HepG2 (cell line): ENCODE data around the gene MTMR10. TPM values are rescaled to one million over a fixed set of nuclear protein-coding genes. Genes with fewer than 3 reads are reported as not detected.
A peak's percentile ranks its signal among the peaks of the same experiment; 100 is the strongest.

ENCODE experiments used
- ATAC-seq: fragments of 200-7000 bp; cut with Tn5 transposase; 3 replicates; pipeline ENCODE4 v1.9.1; 2020; ENCODE audit warnings: mild to moderate bottlenecking, moderate library complexity
- BruUV-seq: library from RNA; stranded (reverse); fragments of 400-500 nt; replicated peaks from 2 replicates; lab custom pipeline; 2021; lab: Mats Ljungman, UMichigan
- CTCF ChIA-PET: fragments of 300-600 bp; formaldehyde crosslinking; extraction: SDS; loops from one replicate; lab custom pipeline; 2021; ENCODE audit warnings: low total read pairs, inconsistent platforms, low intra/inter-chr PET ratio; lab: Yijun Ruan, JAX
- POLR2A ChIA-PET: fragments of 350-600 bp; sonication (Branson Sonifier 250); formaldehyde crosslinking; loops from one replicate; lab custom pipeline; 2020; ENCODE audit warnings: antibody characterized with exemption, inconsistent platforms; lab: Yijun Ruan, JAX
- DNase-seq: peaks from one replicate; pipeline ENCODE4 v3.0.0-alpha.2; 2015; ENCODE audit warnings: low spot score
- FAIRE-seq: peaks from 3 replicates; lab custom pipeline; 2011; peaks lifted over from hg19 to GRCh38; lab: Jason Lieb, UNC
- H2AFZ ChIP-seq: one replicate; pipeline ENCODE4 v1.6.1; 2011; ENCODE audit warnings: low read length, inconsistent platforms
- H3K27ac ChIP-seq: fragments of 300-600 bp; 3 replicates; pipeline ENCODE4 v1.8.0; 2011; ENCODE audit warnings: mixed run types, mild to moderate bottlenecking, mixed read lengths, low read length, inconsistent platforms; ENCODE audit not compliant: insufficient read depth; ENCODE audit errors: extremely low read length
- H3K27me3 ChIP-seq, 2 experiments: fragments of 200-600 bp in 1 of 2; 2 replicates in 1 of 2; 3 replicates in 1 of 2; pipeline versions ENCODE4 v1.6.0 to v1.8.0; 2011; ENCODE audit warnings: low read length in 2 of 2, mild to moderate bottlenecking in 2 of 2, moderate library complexity in 2 of 2, inconsistent platforms in 1 of 2; ENCODE audit not compliant: insufficient read depth in 2 of 2, control insufficient read depth in 1 of 2
- H3K36me3 ChIP-seq, 2 experiments: fragments of 200-600 bp in 1 of 2; replicated peaks in 1 of 2; 2 replicates in 1 of 2; 3 replicates in 1 of 2; pipeline versions ENCODE4 v1.5.1 to v1.8.0; 2011; ENCODE audit warnings: low read length in 2 of 2, inconsistent platforms in 1 of 2; ENCODE audit not compliant: insufficient read depth in 2 of 2, control insufficient read depth in 1 of 2
- H3K4me1 ChIP-seq: 2 replicates; pipeline ENCODE4 v1.5.1; 2012; ENCODE audit warnings: low read length, inconsistent platforms; ENCODE audit not compliant: insufficient read depth
- H3K4me2 ChIP-seq: 2 replicates; pipeline ENCODE4 v1.6.0; 2011; ENCODE audit warnings: low read depth, low read length, inconsistent platforms
- H3K4me3 ChIP-seq, 3 experiments: fragments of 200-600 bp in 1 of 3; sonication (generic), shearing (Covaris generic) in 1 of 3; replicated peaks in 1 of 3; 2 replicates each; pipeline ENCODE4 v1.5.1; 2011 to 2016; ENCODE audit warnings: low read length in 3 of 3, inconsistent platforms in 2 of 3, low read depth in 2 of 3, mild to moderate bottlenecking in 2 of 3, control low read depth in 1 of 3, mixed read lengths in 1 of 3; ENCODE audit not compliant: insufficient read depth in 1 of 3
- H3K79me2 ChIP-seq: one replicate; pipeline ENCODE4 v1.6.1; 2011; ENCODE audit warnings: low read length, inconsistent platforms; ENCODE audit not compliant: insufficient read depth
- H3K9ac ChIP-seq: 2 replicates; pipeline ENCODE4 v1.6.0; 2011; ENCODE audit warnings: mild to moderate bottlenecking, low read depth, low read length, inconsistent platforms; ENCODE audit not compliant: insufficient read depth
- H3K9me3 ChIP-seq: 2 replicates; pipeline ENCODE4 v1.5.1; 2012; ENCODE audit warnings: mild to moderate bottlenecking, low read length
- H4K20me1 ChIP-seq: 2 replicates; pipeline ENCODE4 v1.6.0; 2011; ENCODE audit warnings: inconsistent platforms, mild to moderate bottlenecking, low read length, moderate library complexity; ENCODE audit not compliant: insufficient read depth
- AGO2 ChIP-seq: fragments of 200-400 bp; formaldehyde crosslinking; optimal IDR thresholded peaks from 2 replicates; pipeline ENCODE3; 2017; ENCODE audit warnings: mild to moderate bottlenecking, low read depth, low read length, moderate library complexity
- NFE2L1 ChIP-seq: sonication (generic); formaldehyde crosslinking; IDR thresholded peaks from 2 replicates; pipeline ENCODE4 v1.4.0; 2020; ENCODE audit warnings: missing genetic modification reagents, mild to moderate bottlenecking, borderline replicate concordance
- RBM22 ChIP-seq: fragments of 200-400 bp; formaldehyde crosslinking; optimal IDR thresholded peaks from 2 replicates; pipeline ENCODE3; 2017; ENCODE audit warnings: mild to moderate bottlenecking, low read length, moderate library complexity
- ZNF281 ChIP-seq: sonication (generic); formaldehyde crosslinking; IDR thresholded peaks from 2 replicates; pipeline ENCODE4 v1.4.0; 2020; ENCODE audit warnings: missing genetic modification reagents, borderline replicate concordance
- whole genome bisulfite sequencing: methylation state at CpG from one replicate; pipeline ENCODE4 v1.1.6; 2017; ENCODE audit warnings: low lambda C conversion rate; 5-methylcytosine and 5-hydroxymethylcytosine counted together
- in situ Hi-C: cut with HindIII; loops from 2 replicates; pipeline ENCODE4 v1.10.0; 2017; ENCODE audit warnings: low pct_unique_long_range_greater_than_20kb; ENCODE audit not compliant: extremely low pct_ligation_motif_present
- intact Hi-C: fragments of 100-400 bp; cut with micrococcal nuclease; formaldehyde crosslinking; loops from one replicate; pipeline ENCODE4 v1.10.0; 2022; ENCODE audit not compliant: unreplicated experiment
- polyA plus RNA-seq, 8 experiments: library from polyadenylated mRNA; depleted of rRNA in 3 of 8; stranded (reverse) in 7 of 8; unstranded in 1 of 8; fragments of >200 nt; fragmentation: Illumina TruSeq in 4 of 8; extraction: Trizol in 4 of 8; gene quantifications; 2 replicates each; pipeline versions ENCODE4 v1.2.1 to v1.2.3, GENCODE V29; 2011 to 2016; ENCODE audit warnings: low read depth in 4 of 8, missing spikeins in 1 of 8, mixed read lengths in 1 of 8; ENCODE audit not compliant: insufficient read depth in 1 of 8
- total RNA-seq, 5 experiments: library from RNA; depleted of rRNA; stranded (reverse); fragments of >200 nt; fragmentation: Illumina TruSeq; extraction: Trizol; gene quantifications; 2 replicates each; pipeline ENCODE4 v1.2.3, GENCODE V29; 2016; ENCODE audit warnings: low read depth in 1 of 5

The MTMR10 gene
- total and polyA plus RNA-seq, 2 of the 13 experiments (the other 11 are each of a cell fraction or from before 2014, with no cell fraction given): 10.2 to 17.4 TPM

GRCh38 chr15:30953731-30954378, 37.6 kb downstream of the MTMR10 start:
- H3K27ac ChIP-seq: no peak overlapping the region
- no TSS peak for BruUV-seq

More at GRCh38 chr15:30953731-30954378, 37.6 kb downstream of the MTMR10 start:
- H3K9ac ChIP-seq: no peak overlapping the region
- POLR2A ChIA-PET: no interaction called here
- no peaks in the 10 kb centered on the region for H3K79me2 ChIP-seq
- H2AFZ ChIP-seq: no peak overlapping the region
- peak; percentile 40 for TF ChIP-seq RBM22
- no peak for TF ChIP-seq ZNF281 (CRISPR knock-in tag)
- no peak for TF ChIP-seq NFE2L1 (CRISPR knock-in tag)
- TF ChIP-seq AGO2: peak; percentile 22
- intact Hi-C loops: no loop called here
- ATAC-seq (no peak), FAIRE-seq (no peak), DNase-seq (no peak)
- no peaks in the 10 kb centered on the region for H3K4me1 ChIP-seq
- no peaks in the 10 kb centered on the region for H4K20me1 ChIP-seq
- no peaks in the 10 kb centered on the region for H3K9me3 ChIP-seq
- in situ Hi-C loops: no loop called here
- WGBS: 94% methylated on average over 7 of the region's 7 CpGs
- H3K4me2 ChIP-seq: no peak overlapping the region
- no peaks in the 10 kb centered on the region for H3K27me3 ChIP-seq
- H3K36me3 ChIP-seq: peaks cover 30 to 86% of the 10 kb centered on the region in 2 experiments
- H3K4me3 ChIP-seq: no peak overlapping the region
- CTCF ChIA-PET: no interaction called here
